Upper lobe of left lung (tissue), 6 donors: Measurements from ENCODE around the gene OR6B1. TPM values are rescaled to one million over a fixed set of nuclear protein-coding genes. Genes with fewer than 3 reads are reported as not detected.
"Not testable (repeated sequence)": the region's sequence is repeated elsewhere in the genome, so short reads cannot be mapped to it uniquely, and the experiment has no call there.

Experiments used
- ATAC-seq, 2 donors: fragments of 200-7000 bp; cut with Tn5 transposase; one replicate each; pipeline ENCODE4 v1.9.1; 2022; ENCODE audit warnings: mild to moderate bottlenecking in 2 of 2, moderate library complexity in 2 of 2; ENCODE audit not compliant: low FRiP score in 2 of 2
- DNase-seq, 2 donors: peaks; one replicate each; pipeline ENCODE4 v3.0.0-alpha.2; 2019 to 2020
- H3K27ac ChIP-seq, 4 donors: fragments of 200-600 bp; sonication (generic); one replicate each; pipeline ENCODE4 v1.5.1; 2016 to 2019
- H3K27me3 ChIP-seq, 4 donors: fragments of 200-600 bp; sonication (generic); one replicate each; pipeline ENCODE4 v1.5.1; 2017 to 2019
- H3K36me3 ChIP-seq, 4 donors: fragments of 200-600 bp; sonication (generic); one replicate each; pipeline ENCODE4 v1.5.1; 2016 to 2019
- H3K4me1 ChIP-seq, 4 donors: fragments of 200-600 bp; sonication (generic); one replicate each; pipeline ENCODE4 v1.5.1; 2018 to 2019
- H3K4me3 ChIP-seq, 4 donors: fragments of 200-600 bp; sonication (generic); one replicate each; pipeline ENCODE4 v1.5.1; 2017 to 2019; ENCODE audit warnings: mild to moderate bottlenecking in 2 of 4, moderate library complexity in 1 of 4
- H3K9me3 ChIP-seq, 4 donors: fragments of 200-600 bp; sonication (generic); one replicate each; pipeline ENCODE4 v1.5.1; 2018 to 2019
- EP300 ChIP-seq, 4 donors: sonication (generic); formaldehyde crosslinking; IDR thresholded peaks; one replicate each; pipeline ENCODE4 v1.5.1; 2017; ENCODE audit warnings: antibody characterized with exemption in 4 of 4, control low read depth in 2 of 4
- POLR2A ChIP-seq, 4 donors: fragments of 450-650 bp; IDR thresholded peaks; one replicate each; pipeline ENCODE4 v1.5.1; 2016 to 2017; ENCODE audit warnings: antibody characterized with exemption in 4 of 4, mild to moderate bottlenecking in 2 of 4
- POLR2AphosphoS5 ChIP-seq, 2 donors: sonication (generic); formaldehyde crosslinking; IDR thresholded peaks; one replicate each; pipeline ENCODE4 v1.5.1; 2017; ENCODE audit warnings: antibody characterized with exemption in 2 of 2
- WGBS, 2 donors: methylation state at CpG; one replicate each; pipeline ENCODE4 v1.1.5; 2017 to 2018; 5-methylcytosine and 5-hydroxymethylcytosine counted together
- total RNA-seq, 6 donors: library from RNA; depleted of rRNA in 4 of 6; stranded (reverse); fragments of >200 nt in 4 of 6; gene quantifications; one replicate each; pipeline versions ENCODE4 v1.1.0 to v1.2.1, GENCODE V29; 2016 to 2021
- TF ChIP-seq, protein P1 (sequence below), 6 experiments: fragments of 450-650 bp in 4 of 6; fragments of 200-600 bp in 2 of 6; sonication (generic) in 2 of 6; IDR thresholded peaks; one replicate each; pipeline ENCODE4 v1.5.1; 2016 to 2019; ENCODE audit warnings: antibody characterized with exemption in 6 of 6
- donor health status: DM: no; HTN: no; CAD: no; lungs with moderate emphysema.
- donor health status: DM: no; HTN: yes; CAD: no; lungs with severe emphysema.

OR6B1 gene
- total RNA-seq, 6 donors from 2014 or later: not detected

DNA sequence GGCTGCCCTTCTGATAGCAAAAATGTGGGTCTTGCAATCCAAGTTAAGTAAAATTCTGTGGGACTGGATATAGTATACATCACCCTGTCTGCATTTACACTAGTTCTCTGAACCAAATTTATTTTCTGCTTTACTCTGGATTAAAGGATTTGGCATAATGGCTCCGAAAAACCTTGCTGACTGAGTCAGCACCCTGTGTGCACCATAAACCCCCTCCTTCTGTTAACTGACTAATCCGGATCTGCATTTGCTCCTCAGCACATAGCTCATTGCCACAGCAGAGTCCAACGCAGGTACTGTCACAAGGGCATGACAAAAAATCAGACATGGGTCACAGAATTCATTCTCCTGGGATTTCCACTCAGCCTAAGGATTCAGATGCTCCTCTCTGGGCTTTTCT, 50.0 kb downstream of the OR6B1 start:
- ATAC-seq: no peak
- Histone ChIP-seq H3K27me3 (no peaks in the 10 kb centered on the region), H3K27ac (no peak overlapping the region), H3K9me3 (no peaks in the 10 kb centered on the region), H3K36me3 (no peaks in the 10 kb centered on the region), H3K4me3 (no peak overlapping the region), H3K4me1 (no peaks in the 10 kb centered on the region)
- TF ChIP-seq POLR2A (IDR thresholded peaks at IDR 0.05): no peak
- no peak for TF ChIP-seq POLR2AphosphoS5 (IDR thresholded peaks at IDR 0.05)
- TF ChIP-seq EP300 (IDR thresholded peaks at IDR 0.05): no peak
- TF ChIP-seq, protein P1, sequence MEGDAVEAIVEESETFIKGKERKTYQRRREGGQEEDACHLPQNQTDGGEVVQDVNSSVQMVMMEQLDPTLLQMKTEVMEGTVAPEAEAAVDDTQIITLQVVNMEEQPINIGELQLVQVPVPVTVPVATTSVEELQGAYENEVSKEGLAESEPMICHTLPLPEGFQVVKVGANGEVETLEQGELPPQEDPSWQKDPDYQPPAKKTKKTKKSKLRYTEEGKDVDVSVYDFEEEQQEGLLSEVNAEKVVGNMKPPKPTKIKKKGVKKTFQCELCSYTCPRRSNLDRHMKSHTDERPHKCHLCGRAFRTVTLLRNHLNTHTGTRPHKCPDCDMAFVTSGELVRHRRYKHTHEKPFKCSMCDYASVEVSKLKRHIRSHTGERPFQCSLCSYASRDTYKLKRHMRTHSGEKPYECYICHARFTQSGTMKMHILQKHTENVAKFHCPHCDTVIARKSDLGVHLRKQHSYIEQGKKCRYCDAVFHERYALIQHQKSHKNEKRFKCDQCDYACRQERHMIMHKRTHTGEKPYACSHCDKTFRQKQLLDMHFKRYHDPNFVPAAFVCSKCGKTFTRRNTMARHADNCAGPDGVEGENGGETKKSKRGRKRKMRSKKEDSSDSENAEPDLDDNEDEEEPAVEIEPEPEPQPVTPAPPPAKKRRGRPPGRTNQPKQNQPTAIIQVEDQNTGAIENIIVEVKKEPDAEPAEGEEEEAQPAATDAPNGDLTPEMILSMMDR (IDR thresholded peaks at IDR 0.05): no peak
- 86 to 91% methylated on average over 3 of the region's 3 CpGs for WGBS, 2 donors
- no peak for DNase-seq

DNA sequence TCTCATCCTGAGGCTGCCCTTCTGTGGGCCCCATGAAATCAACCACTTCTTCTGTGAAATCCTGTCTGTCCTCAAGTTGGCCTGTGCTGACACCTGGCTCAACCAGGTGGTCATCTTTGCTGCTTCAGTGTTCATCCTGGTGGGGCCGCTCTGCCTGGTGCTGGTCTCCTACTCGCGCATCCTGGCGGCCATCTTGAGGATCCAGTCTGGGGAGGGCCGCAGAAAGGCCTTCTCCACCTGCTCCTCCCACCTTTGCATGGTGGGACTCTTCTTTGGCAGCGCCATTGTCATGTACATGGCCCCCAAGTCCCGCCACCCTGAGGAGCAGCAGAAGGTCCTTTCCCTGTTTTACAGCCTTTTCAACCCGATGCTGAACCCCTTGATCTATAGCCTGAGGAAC, 50.8 kb downstream of the OR6B1 start:
- H3K36me3 ChIP-seq, H3K4me3 ChIP-seq, ATAC-seq, H3K4me1 ChIP-seq, H3K9me3 ChIP-seq, H3K27ac ChIP-seq, H3K27me3 ChIP-seq: not testable (repeated sequence)
- peak in 1 of 2 donors; percentile 13 for DNase-seq
- WGBS, 2 donors: 89 to 90% methylated on average over 8 of the region's 8 CpGs

DNA sequence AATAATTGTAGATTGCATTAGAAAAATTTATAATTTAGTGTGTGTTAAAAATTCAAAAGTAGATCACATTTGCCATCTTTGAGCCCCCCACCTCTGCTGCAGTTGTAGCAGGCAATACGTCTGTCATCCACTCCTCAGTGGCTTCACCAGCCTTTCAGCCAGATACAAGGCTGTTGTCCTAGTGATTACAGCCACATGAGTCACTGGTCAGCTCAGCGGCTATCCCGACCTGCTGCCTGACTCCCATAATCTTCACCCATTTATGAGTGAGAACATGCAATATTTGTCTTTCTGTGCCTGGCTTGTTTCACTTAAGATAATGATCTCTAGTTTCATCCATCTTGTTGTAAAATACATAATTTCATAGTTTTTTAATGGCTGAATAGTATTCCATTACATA, 57.8 kb downstream of the OR6B1 start:
- Histone ChIP-seq H3K4me3 (no peak overlapping the region), H3K36me3 (no peaks in the 10 kb centered on the region), H3K27me3 (no peaks in the 10 kb centered on the region), H3K27ac (no peak overlapping the region), H3K9me3 (no peaks in the 10 kb centered on the region), H3K4me1 (no peaks in the 10 kb centered on the region)
- DNase-seq (no peak), ATAC-seq (no peak)
- TF ChIP-seq EP300 (IDR thresholded peaks at IDR 0.05) (no peak), POLR2AphosphoS5 (IDR thresholded peaks at IDR 0.05) (no peak), POLR2A (IDR thresholded peaks at IDR 0.05) (no peak)
- TF ChIP-seq, protein P1 (IDR thresholded peaks at IDR 0.05): no peak
- WGBS, 2 donors: 87 to 93% methylated on average over 3 of the region's 3 CpGs

Other genes with a start within 250 kb of the OR6B1 start
- 10 to 100 TPM in 1 of 6 donors, 1 to 10 TPM in 1, under 1 TPM in 3, not detected in 1; 0.33 to 13.6 (median 0.91) TPM for gene CTAGE6, start 242.6 kb upstream of the OR6B1 start, total RNA-seq
- gene TCAF1, start 98.1 kb upstream of the OR6B1 start, total RNA-seq: 10 to 100 TPM; 17.8 to 40.1 (median 26.5) TPM
- gene OR2F2, start 65.1 kb upstream of the OR6B1 start, total RNA-seq: not detected
- gene OR2F1, start 45.5 kb upstream of the OR6B1 start, total RNA-seq: not detected
- not detected for gene OR2A5, start 48.6 kb downstream of the OR6B1 start, total RNA-seq
- gene OR2A25, start 69.5 kb downstream of the OR6B1 start, total RNA-seq: not detected
- gene OR2A12, start 86.0 kb downstream of the OR6B1 start, total RNA-seq: not detected
- not detected for gene OR2A2, start 109.3 kb downstream of the OR6B1 start, total RNA-seq
- gene OR2A14, start 122.9 kb downstream of the OR6B1 start, total RNA-seq: not detected
- gene CTAGE4, start 183.1 kb downstream of the OR6B1 start, total RNA-seq: 10 to 100 TPM in 2 of 6 donors, 1 to 10 TPM in 4; 3.0 to 19.2 (median 7.3) TPM
- gene ARHGEF35, start 195.5 kb downstream of the OR6B1 start, total RNA-seq: 10 to 100 TPM in 2 of 6 donors, 1 to 10 TPM in 4; 3.9 to 21.3 (median 8.3) TPM
- under 1 TPM in 3 of 6 donors, not detected in 3; 0.09 to 0.46 (median 0.10) TPM for gene OR2A42, start 239.3 kb downstream of the OR6B1 start, total RNA-seq